ENCODE measurements around the gene ATP13A2.

ATP13A2 gene

DNA sequence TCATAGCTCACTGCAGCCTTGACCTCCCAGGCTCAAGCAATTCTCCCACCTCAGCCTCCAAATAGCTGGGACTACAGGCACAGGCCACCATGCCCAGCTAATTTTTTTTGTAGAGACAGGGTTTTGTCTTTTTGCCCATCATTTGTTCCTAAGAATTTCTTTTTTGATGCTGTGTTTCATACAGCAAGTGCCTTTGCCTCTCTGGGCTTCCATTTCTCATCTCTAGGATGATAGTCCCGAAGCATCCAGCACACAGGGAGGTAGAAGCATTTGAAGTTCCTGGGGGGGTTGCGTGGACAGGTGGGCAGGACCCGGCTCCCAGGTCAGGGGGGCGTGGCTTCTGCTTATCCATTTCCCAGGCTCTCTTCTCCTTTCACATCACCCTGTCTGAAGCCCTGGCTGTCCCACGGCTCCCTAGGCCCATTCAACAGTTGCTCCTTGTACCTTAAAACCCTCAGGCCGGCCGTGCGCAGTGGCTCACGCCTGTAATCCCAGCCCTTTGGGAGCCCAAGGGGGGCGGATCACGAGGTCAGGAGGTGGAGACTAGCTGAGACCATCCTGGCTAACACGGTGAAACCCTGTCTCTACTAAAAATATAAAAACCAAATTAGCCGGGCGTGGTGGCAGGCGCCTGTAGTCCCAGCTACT lies 3.4 kb downstream of the ATP13A2 start:
- in situ Hi-C loops (cut with MboI; ENCODE audit: low pct_unique_long_range_greater_than_20kb, low sequenced_read_pairs), result no loop called here
- DNase-seq, result no peak

DNA sequence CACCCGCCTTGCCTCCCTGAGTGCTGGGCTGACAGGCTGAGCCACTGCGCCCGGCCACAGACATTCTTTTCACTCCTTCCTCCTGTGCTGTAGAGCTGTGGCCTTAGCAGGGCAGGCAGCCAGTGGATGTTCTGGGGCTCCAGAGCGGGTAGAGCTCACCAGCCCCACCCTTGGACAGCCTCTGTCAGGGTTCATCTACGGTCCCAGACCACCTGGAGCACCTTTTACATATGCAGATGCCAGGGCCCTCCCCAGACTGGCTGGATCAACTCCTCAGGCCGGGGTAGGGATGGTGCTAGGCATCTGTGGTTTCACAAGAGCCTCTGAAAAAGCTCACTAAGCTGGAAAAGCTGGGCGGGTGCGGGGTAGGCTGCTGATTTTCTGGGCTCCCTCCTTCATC lies 4.6 kb downstream of the ATP13A2 start:
- in situ Hi-C loops (cut with MboI; ENCODE audit: low pct_unique_long_range_greater_than_20kb, low sequenced_read_pairs), result no loop called here
- no peak for DNase-seq

DNA sequence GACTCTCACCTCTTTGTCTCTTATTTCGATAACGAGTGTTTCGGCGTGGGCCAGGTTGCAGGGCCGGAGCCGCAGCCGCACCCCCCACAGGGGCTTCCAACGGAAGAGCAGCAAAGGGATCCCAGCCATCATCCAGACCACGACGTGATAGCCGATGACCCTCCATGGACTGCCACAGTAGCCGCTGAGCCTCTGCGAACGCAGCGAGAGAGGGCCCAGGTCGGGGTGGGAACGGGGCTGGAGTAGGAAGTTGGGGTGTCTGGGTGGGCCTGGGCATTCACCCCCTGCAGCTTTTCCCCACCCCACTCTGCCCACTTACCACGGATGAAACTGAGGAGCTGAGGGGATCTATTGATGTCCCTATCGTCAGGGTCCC lies 6.4 kb downstream of the ATP13A2 start:
- in situ Hi-C loops (cut with MboI; ENCODE audit: low pct_unique_long_range_greater_than_20kb, low sequenced_read_pairs), result no loop called here
- DNase-seq, result no peak

DNA sequence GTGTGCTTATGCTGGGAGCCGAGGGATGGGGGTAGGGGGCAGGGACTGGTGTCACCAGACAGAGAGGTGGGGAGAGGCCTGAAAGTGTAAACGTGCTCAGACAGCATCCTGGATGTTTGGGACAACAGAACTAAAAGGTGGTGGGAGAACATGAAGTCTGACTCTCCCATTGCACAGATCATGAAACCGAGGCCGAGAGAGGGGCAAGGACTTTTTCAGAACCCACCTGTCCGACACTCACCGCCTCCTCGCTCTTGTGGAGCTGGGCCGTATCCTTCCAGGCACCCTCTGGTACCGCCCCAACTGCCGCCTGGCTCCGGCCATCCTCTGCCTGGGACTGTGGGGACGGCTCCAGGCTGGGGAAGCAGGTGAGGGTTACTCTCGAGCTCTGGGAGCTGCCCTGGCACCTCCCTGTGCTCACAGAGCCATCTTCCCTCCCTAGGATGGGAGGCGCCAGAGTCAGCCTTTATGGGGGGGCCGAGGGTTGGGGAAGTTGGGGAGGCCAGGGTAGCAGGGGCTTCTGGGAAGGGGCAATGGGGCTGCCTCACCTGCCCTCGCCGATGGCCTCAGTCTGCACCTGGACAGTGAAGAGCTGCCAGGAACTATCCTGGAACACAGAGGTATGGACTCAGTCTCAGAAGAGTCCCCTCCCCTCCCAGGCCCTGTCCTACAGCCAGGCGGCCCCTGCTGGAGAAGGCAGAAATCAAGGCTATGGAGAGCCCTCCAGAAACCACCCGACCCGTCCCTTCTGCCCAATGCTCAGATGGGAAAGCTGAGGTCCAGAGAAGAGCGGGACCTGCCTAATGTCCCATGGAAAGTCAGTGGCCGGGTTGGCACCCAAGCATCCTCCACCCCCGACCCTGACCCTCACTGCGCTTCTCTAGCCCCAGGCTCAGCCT lies 7.0 kb downstream of the ATP13A2 start:
- in situ Hi-C loops (cut with MboI; ENCODE audit: low pct_unique_long_range_greater_than_20kb, low sequenced_read_pairs), result no loop called here
- no peak for DNase-seq

DNA sequence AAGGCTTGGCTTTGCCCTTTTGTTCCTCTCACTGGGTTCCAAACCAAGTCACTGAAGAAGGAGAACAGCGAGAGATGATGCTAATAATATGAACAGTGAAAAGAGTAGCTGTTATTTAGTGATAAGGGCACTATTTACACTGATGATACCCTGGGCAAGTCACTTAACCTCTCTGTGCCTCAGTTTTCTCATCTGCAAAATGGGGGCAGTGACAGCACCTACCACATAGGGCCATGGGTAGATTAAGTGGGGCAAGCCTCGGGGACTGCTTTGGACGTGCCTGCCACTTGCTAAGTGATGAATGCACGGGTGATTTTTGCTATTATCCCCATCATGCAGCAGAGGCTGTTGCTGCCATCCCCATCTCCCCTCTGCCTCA lies 9.2 kb downstream of the ATP13A2 start:
- DNase-seq, result no peak
- in situ Hi-C loops (cut with MboI; ENCODE audit: low pct_unique_long_range_greater_than_20kb, low sequenced_read_pairs), result no loop called here

DNA sequence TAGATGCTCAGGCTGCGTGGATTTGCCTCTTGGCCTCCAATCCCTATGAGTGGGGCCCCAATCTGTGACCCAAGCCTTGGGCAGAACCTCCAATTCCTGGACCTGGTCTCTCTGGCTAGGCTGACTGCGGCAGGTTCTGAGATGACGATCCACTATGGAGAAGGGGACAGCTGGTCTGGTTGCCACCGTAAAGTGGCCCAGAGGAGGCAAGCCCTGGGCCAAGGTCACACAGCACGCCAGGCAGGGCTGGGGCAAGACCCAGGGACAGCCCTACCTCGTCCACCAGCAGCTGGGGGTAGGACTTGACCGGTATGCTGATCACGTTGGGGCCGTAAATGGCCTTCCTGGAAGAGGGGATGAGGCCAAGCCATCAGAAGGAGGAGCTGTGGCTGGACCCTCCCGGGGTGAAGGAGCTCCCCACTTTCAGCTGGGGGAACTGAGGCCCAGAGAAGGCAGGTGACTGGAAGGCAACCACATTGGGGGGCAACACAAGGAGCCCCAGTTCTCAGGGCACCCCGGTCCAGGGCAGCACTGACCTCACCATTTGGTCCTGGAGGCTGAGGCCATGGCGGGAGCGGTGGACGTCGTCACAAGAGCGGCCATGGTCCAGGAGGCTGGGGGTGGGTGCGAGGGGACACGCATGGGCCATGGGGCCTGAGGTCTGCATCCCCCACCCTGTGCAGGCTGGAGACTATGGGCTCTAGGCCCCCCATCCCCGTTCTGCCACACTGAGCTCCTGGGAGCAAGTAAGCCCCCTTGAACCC lies 9.8 kb downstream of the ATP13A2 start:
- in situ Hi-C loops (cut with MboI; ENCODE audit: low pct_unique_long_range_greater_than_20kb, low sequenced_read_pairs), result no loop called here
- DNase-seq, result no peak

DNA sequence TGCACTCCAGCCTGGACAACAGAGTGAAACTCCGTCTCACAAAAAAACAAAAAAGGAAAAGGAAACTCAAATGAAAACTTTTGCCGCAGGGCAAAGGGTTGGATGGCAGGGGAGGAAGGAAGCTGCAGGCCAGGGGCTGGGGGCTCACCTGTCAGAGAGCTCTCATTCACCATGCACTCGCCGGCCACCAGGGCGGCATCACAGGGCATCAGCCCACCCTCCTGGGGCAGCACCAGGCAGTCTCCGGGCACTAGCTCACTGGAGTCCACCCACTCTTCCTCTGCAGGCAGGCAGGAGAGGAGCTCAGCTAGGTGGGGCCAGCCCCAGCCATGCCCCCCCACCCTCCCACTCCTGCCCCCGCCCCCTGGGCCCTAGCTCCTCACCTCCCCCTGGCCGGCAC lies 11.9 kb downstream of the ATP13A2 start:
- DNase-seq, result no peak
- in situ Hi-C loops (cut with MboI; ENCODE audit: low pct_unique_long_range_greater_than_20kb, low sequenced_read_pairs), result no loop called here

DNA sequence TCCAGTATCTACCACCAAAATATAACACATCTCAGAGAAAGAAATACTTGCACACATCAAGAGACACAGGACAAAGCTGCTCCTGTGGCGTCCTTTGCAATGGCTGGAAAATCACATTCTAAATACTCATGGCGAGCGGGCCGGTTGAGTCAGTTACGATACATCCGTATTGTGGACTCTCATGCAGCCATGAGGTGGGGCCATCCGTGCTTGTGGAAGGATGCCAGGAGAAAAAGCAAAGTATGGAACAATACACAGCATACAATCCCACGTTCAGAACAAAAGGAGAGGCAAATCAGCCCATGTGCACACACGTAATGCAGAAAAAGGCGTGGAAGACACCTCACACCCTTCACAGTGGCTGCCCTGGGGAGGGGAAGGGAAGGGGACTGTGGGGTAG lies 13.1 kb downstream of the ATP13A2 start:
- no peak for DNase-seq
- in situ Hi-C loops (cut with MboI; ENCODE audit: low pct_unique_long_range_greater_than_20kb, low sequenced_read_pairs), result no loop called here

DNA sequence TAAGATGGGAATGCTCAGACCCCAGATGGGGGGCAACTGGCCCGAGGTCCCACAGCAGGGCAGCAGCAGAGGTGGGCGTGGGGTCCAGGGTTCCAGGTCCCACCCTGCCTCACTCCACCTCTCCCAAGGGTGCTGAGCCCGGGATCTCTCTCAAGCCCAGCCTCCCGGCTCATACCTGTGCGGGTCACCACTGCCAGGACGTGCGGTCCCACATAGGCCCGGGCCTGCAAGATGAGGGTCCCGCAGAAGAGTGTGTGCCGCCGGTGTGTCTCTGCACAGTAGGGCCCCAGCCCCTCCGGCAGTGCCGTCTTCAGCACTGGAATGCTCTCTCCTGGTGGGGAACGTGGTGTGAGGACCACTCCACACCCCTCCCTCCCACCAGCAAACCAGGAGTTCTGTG lies 14.9 kb downstream of the ATP13A2 start:
- no peak for DNase-seq
- in situ Hi-C loops (cut with MboI; ENCODE audit: low pct_unique_long_range_greater_than_20kb, low sequenced_read_pairs), result no loop called here

DNA sequence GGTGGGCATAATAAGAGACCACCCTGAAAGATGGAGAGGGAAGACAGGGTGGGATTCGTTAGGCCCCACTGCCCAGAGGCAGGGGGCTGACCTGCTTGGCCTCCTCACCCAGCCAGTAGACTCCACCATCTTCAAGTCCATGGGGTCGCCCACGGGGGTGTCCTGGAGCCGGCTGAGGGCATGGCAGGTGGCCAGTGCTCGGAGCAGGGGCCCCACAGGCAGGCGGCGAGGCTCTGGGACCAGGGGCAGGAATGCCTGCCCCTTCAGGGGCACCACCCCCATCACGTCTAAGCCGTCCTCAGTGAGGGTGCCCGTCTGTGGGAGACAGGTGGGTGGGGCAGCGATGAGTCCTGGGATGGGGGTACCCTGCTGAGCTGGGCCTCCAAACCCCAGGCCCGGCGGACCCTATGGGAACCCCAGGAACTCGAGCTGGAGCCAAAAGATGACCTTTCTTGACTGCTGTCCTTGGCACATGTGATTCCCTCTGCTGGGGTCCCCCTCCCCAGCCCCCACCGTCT lies 18.1 kb downstream of the ATP13A2 start:
- in situ Hi-C loops (cut with MboI; ENCODE audit: low pct_unique_long_range_greater_than_20kb, low sequenced_read_pairs), result no loop called here

DNA sequence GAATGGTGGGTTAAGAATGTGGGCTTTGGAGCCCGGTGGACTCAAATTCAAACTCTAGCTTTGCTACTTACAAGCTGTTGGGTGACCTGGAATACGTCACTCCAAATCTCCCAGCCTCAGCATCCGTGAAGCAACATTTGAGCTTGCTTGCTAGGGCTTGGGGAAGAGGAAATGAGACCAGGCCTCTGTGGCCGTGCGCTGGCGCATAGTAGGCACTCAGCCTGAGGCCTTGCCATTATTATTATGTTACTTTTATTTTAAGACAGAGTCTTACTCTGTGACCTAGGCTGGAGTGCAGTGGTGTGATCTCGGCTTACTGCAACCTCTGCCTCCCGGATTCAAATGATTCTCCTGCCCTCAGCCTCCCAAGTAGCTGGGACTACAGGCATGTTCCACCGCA lies 19.1 kb downstream of the ATP13A2 start:
- DNase-seq, result no peak
- in situ Hi-C loops (cut with MboI; ENCODE audit: low pct_unique_long_range_greater_than_20kb, low sequenced_read_pairs), result no loop called here

More for the DNA sequence above, 18.1 kb downstream of the ATP13A2 start:
- DNase-seq, result no peak

DNA sequence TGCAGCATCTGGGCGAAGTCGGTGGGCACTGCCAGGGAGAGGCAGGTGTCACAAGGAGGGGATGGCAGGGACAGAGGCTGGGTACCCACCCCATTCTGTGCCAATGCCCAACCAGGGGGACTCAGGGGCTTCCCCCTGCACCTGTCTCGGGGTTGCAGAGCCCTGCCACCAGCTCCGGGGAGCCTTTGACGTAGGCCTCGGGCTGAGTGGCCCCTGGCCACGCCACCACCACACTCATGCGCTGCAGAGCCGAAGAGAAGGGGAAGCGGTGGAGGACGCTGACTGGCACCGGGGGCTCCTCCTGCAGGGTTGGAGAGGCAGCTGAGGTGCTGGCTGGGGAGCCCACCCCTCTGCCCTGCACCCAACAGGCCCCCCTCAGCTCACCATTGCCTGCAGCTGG lies 19.6 kb downstream of the ATP13A2 start:
- in situ Hi-C loops (cut with MboI; ENCODE audit: low pct_unique_long_range_greater_than_20kb, low sequenced_read_pairs), result no loop called here
- DNase-seq, result no peak

DNA sequence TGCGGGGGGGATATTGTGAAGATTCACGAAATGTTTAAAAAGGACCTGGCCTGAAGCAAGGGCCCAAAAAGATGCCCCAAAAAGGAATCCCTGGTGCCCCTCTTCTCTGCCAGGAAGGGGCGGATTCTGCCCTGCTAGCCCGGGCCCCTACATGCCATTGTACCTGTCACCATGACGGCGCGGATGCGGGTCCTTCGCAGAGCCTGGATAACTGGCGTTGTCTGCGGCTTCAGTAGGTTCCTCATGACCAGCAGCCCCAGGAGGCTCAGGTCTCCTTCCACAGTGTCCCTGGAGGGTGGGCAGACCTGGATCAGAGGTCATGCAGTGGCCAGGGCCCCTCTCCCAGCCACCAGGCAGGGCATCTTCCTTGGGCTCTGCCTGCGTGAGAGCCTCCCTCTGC lies 20.2 kb downstream of the ATP13A2 start:
- DNase-seq, result no peak
- in situ Hi-C loops (cut with MboI; ENCODE audit: low pct_unique_long_range_greater_than_20kb, low sequenced_read_pairs), result no loop called here

DNA sequence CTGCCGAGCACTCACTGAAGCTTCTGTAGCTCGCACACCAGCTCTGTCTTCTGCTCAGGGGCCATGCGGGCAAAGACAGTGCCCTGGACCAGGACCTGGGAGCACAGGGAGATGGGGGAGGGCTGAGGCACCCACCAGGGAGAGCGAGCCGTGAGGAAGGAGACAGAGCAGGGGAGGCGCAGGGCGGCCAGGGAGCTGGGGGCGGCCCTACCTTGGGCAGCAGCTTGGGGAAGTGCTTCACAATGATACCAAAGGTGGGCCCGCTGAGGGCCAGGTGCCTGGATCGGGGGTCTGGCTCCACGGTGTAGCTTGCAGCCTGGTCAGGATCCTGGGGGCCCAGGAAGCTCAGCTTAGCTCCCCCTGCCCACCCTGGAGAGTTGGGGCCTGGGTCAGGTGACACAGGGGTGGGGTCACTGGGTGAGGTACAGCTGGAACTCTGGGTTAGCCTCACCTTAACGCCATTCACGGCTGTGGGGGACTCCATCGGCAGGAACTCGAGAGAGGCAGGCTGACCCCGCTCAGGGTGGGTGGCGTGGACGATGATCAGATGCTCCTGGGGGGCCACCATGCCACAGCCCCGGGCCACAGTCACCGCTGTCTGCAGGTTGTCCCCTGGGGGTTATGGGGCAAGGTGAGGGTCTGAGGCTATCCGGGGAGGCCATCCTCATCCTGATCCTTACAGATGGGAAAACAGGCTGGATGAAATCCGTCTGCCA lies 21.9 kb downstream of the ATP13A2 start:
- no peak for DNase-seq
- in situ Hi-C loops (cut with MboI; ENCODE audit: low pct_unique_long_range_greater_than_20kb, low sequenced_read_pairs), result no loop called here

DNA sequence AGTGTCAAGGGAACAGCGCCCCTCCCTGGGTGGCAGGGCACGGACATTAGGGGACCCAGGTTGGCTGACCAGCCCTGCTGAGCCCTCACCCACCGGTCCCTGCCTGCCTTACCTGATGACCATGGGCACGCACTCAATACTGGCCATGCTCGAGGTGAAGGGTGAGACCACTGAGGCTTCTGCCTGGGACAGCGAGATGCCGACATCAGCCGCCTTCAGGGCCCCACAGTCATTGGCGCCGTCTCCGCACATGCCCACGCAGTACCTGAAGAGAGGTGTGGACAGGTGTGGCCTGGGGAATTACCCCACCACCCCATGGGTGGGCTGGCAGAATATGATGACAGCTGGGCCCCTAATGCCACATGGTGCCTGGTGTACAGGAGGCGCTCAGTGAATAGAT lies 23.5 kb downstream of the ATP13A2 start:
- no peak for DNase-seq
- in situ Hi-C loops (cut with MboI; ENCODE audit: low pct_unique_long_range_greater_than_20kb, low sequenced_read_pairs), result no loop called here

DNA sequence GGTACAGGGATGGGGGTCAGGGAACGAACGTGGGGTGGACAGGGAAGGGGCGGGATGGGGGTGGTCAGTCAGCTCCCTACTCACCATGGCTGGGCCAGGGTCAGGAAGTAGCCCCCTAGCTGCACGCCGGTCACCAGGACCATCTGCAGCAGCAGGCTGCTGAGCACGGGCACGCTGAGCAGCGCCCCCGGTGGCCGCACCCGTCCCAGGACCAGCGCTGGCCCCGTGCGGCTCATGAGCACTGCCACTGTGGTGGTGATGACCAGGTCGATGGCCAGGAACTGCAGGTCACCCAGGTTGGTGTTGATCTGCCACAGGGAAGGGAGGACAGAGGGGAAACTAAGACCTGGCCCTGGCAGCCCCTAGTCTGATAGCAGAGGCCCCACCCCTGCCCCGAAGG lies 24.8 kb downstream of the ATP13A2 start:
- DNase-seq, result no peak
- in situ Hi-C loops (cut with MboI; ENCODE audit: low pct_unique_long_range_greater_than_20kb, low sequenced_read_pairs), result no loop called here

DNA sequence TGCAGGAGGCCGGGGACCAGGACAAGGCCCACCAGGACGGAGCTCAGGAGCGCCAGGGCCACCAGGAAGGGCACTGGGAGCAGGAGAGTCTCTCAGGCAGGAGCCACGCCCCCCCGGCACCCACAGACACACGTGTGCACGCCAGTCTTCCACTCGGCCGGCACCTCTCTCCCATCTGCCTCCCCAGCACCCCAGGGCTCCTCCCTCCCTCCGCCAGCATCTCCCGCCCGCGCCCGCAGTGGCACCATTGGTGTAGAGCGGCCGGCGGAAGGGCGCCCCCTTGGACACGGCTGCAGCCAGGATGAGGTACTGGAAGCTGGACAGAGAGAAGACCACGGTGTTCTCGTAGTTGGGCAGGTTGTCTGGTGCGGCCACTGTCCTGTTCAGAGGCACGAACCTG lies 25.2 kb downstream of the ATP13A2 start:
- no peak for DNase-seq
- in situ Hi-C loops (cut with MboI; ENCODE audit: low pct_unique_long_range_greater_than_20kb, low sequenced_read_pairs), result no loop called here

DNA sequence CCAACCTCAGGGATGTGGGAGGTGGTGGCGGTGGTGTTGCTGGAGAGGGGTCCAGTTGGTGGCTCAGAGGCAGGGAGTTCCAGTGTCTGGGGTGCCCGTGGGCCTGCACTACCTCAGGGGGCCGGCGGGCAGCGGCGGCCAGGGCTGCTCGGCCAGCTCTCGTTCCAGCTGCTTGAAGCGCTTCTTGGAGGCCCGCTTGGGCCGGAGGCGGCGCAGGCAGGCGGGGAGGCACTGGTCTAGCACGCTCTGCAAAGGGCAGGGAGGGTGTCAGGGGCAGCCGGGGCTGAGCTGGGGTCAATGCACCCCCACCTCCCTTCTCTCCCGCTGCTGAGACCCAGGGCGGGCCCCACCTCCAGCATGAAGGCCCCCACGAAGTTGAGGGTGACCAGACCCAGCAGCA lies 25.6 kb downstream of the ATP13A2 start:
- in situ Hi-C loops (cut with MboI; ENCODE audit: low pct_unique_long_range_greater_than_20kb, low sequenced_read_pairs), result no loop called here
- DNase-seq, result no peak

DNA sequence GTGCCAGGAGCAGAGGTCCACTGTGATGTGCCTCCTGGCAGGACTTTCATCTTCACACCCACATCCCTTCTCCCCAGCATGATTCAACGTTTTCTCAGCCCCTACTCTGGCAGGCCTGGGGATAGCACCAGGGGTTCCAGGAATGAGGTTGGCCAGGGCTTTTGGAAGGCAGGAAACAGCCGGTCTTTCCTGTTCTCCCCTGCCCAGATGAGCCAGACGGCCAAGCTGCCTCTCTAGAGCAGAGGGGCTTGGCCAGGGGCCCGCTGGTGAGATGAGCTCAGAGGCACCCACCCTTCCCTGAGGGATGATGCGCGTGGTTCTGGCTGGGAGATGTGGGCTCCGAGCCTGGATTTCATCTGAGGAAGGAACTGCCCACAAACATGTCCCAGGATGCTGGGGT lies 27.0 kb downstream of the ATP13A2 start:
- in situ Hi-C loops (cut with MboI; ENCODE audit: low pct_unique_long_range_greater_than_20kb, low sequenced_read_pairs), result no loop called here
- DNase-seq, result peak; percentile 4

Data from KBM-7 (cell line).